ENCODE measurements around the gene GOLPH3. TPM values are rescaled to one million over a fixed set of nuclear protein-coding genes. Genes with fewer than 3 reads are reported as not detected.
A peak's percentile ranks its signal among the peaks of the same experiment; 100 is the strongest.

GOLPH3 gene
- total RNA-seq, 1 experiment from 2014 or later: 65.3 TPM

DNA sequence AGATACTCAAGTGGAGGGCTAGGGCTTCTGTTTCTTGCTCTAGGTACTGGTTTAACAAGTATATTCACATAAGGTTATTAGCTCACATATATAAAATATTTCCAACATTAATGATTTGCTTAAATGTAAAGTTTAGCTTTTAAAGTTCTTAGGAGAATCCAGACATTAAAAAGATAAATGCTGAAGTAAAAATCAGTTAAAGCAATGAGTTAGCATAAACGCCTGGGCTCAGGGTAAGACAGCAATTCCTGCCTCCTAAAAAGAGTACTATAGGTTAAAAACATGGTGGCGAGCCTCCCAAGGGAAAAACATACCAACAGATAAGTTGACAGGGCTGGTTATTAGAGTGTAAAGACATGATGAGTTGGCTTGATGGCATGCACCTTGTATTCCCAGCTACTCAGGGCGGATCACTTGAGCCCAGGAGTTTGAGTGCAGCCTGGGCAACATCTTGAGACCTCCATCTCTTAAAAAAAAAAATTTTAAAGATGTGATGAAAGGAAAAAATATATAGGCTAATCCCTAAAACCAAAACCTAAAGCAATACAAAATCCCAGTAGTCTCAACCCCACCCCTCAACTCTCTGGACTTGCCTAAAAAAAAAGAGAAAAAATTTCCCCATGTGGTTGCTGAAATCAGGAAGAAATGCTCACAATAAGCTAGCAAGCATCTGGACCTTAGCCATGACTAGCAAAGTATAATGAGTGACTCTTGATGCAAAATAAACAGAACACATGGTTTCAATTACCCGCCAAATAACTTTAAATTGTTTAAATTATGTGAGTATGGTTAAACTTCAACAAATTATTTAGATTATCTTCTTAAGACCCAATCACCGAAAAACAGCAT, 3.6 kb downstream of the GOLPH3 start:
- DNase-seq (ENCODE audit: low read depth): no peak

DNA sequence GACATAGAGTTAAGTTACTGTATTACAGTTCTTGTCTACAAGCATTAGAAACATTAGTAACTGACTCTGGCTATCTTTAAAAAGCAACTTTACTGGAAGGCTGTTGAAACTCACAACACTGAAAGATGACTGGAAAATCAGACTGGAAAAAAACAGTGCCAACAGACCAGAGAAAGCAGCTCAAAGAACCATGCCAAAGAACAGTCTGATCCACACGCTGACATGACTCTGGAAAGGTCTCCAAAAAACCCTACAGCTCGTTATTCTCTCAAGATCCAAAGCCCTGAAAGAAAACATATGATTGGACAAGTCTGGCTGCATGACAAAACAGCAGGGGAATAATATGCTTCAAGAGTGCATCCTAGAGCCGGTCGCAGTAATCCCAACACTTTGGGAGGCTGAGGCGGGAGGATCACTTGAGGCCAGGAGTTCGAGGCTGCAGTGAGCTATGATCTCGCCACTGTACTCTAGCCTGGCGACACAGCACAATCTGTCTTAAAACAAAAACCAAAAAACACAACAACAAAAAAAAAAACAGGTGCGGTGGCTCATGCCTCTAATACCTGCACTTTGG, 5.6 kb downstream of the GOLPH3 start:
- DNase-seq (ENCODE audit: low read depth): no peak

DNA sequence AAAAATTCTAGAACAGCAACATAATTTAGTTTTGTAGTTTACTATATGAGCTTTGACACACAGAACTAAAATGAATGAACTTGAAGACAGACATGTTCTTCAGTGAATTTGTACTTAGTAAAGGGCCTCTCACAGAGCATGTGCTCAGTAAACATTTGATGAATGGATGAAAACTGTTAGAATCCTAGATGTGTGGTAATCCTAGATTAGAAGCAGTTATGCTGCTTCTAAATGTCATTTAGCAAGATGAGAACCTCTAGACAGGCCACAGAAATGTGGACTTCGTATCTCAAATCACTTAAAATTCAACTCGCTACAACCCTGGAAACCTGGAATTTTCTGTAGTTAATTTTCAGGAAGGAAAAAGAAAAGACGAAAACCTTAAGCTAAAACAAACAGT, 8.5 kb downstream of the GOLPH3 start:
- DNase-seq (ENCODE audit: low read depth): no peak

DNA sequence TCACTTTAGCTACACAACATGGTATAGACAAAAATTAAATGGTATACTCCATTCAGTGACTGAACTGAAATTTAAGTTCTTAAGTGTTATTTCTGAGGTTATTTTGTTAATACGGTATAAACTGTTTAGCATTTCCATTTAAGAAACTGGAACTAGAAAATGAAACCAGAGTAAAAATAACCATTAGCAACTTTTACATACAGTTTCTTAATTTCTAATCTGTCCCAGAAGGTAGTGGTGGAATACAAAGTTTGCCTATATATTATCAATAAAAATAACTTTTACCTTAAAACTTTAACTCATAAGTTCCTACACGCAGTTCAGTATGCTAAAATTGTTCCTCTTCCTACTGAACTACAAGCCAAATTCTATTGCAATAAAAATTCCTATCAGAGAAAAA, 10.3 kb downstream of the GOLPH3 start:
- no peak for DNase-seq (ENCODE audit: low read depth)

- DNase-seq (ENCODE audit: low read depth): no peak
These were observed 11.1 kb downstream of the GOLPH3 start for GRCh38 chr5:32163053-32163452.

DNA sequence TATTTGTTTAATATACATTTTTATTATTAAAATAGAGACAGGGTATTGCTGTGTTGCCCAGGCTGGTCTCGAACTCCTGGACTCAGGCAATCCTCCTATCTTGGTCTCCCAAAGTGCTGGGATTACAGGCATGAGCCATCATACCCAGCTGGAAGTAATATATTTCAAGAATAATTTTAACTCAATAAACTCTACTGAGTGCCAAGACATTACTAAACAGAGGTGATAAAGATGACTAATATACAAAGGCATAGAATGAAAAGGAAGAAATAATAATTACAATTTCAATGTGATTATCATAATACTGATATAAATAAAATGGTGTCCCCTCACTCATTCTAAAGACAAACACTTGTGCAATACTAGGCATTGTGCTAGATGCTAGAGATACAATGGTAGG, 13.9 kb downstream of the GOLPH3 start:
- no peak for DNase-seq (ENCODE audit: low read depth)

DNA sequence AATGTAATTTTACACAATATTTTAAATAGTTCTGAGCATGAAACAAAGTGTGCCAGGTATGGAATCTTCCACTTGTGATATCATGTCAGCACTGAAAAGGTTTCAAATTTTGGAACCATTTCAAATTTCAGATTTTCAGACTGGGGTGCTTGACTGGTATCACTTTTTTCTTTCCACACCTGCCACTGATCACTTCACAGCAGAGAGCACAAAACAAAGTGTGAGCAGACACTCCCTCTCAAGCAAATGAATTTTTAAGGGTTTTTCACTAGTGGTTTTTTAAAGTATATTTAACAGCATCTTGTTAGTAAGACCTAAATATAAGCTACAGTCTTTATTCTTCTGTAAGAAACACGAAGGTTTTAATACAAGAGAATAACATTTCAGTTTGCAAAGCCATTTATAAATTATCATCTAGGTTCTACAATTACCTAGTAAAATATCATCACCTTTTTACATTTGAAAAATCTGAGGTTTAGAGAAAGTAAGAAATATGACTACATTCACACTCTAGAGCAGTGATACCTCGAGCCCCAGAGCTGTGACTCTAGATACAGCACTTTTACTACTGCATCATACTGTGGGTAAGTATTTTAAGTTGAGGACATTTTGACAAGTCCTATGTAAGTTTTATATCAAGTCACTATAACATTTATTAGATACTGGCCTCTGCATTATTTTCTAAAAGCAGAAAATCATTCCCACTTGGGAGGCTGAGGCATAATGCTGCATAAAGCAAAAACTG, 14.6 kb downstream of the GOLPH3 start:
- no peak for DNase-seq (ENCODE audit: low read depth)

GRCh38 chr5:32158679-32158975, 15.5 kb downstream of the GOLPH3 start:
- no peak for DNase-seq (ENCODE audit: low read depth)

- DNase-seq (ENCODE audit: low read depth): no peak
These were observed 17.0 kb downstream of the GOLPH3 start for GRCh38 chr5:32157078-32157477.

GRCh38 chr5:32156635-32157034, 17.5 kb downstream of the GOLPH3 start:
- no peak for DNase-seq (ENCODE audit: low read depth)

DNA sequence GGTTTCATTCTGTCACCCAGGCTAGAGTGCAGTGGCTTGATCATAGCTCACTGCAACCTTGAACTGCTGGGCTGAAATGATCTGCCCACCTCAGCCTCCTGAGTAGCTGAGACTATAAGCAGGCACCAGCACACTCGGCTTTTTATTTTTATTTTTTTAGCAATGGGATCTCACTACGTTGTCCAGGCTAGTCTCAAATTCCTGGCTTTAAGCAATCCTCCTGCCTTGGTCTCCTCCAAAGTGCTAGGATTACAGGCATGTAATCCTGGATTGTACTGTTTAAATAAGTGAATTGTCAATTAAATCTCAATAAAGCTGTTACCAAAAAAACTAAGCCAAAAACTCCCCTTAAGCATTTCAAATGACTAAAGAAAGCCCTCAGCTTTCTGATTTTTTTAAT, 18.9 kb downstream of the GOLPH3 start:
- no peak for DNase-seq (ENCODE audit: low read depth)

- DNase-seq (ENCODE audit: low read depth): no peak
These were observed 20.4 kb downstream of the GOLPH3 start for GRCh38 chr5:32153723-32154122.

DNA sequence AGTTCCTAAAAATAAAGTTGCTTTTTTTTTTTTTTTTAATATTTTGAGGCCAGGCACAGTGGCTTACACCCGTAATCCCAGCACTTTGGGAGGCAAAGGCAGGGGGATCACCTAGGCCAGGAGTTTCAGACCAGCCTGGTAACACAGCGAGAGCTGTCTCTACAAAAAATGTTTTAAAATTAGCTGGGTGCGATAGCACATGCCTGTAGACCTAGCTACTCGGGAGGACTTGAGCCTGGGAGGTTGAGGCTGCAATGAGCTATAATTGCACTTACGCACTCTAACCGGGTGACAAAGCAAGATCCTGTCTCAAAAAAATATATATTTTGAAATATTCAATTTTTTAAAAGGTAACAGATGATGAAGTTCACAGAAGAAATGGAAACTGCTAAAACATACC, 22.9 kb downstream of the GOLPH3 start:
- DNase-seq (ENCODE audit: low read depth): no peak

DNA sequence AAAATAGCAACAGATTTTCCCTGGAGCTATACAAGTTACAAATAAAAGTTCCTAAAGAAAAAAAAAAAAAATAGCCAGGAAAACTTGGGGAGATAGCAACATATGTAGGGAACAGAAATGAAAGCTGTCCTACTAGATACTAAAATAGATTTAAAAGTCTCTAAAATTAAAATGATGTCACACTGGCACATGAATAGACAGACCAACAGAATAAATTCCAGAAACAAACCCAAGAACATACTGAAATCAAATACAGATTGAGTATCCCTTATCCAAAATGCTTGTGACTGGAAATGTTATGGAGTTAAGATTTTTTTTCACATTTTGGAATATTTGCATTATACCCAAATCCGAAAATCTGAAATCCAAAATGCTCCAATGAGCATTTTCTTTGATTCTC, 23.8 kb downstream of the GOLPH3 start:
- DNase-seq (ENCODE audit: low read depth): no peak

DNA sequence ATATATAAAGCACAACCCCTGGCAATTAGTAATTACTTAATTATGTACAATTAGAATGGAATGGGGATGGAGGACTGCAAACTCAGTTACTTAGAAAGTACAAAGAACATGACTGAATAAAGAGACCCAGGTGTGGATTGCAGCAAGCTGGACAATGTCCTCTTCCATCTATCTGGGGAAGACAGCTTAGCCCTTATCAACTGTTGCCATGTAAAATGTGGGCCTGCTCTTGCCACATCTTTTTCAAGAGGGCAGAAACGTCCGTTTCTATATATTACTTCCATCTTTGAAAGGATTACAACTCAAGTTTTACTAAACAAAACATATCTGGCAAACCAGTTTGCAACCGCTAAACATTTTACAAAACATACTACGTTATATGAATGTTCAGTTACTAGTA, 26.2 kb downstream of the GOLPH3 start:
- no peak for DNase-seq (ENCODE audit: low read depth)

DNA sequence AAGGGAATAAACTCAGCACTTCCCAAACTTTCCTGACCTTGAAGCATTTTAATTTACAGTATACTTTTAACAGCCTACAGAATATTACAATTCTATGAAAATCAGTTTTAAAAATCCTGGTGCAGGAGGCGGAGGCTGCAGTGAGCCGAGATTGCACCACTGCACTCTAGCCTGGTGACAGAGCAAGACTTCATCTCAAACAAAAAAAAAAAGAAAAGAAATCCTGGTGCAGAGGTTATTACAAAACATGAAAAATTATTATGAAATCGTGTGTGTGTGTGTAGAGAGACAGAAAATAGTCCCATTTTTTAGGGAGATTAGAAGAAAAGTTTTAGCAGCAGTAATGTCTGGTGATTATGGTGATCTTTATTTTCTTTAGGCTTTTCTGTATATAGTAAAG, 26.9 kb downstream of the GOLPH3 start:
- no peak for DNase-seq (ENCODE audit: low read depth)

GRCh38 chr5:32145378-32145777, 28.7 kb downstream of the GOLPH3 start:
- DNase-seq (ENCODE audit: low read depth): no peak

DNA sequence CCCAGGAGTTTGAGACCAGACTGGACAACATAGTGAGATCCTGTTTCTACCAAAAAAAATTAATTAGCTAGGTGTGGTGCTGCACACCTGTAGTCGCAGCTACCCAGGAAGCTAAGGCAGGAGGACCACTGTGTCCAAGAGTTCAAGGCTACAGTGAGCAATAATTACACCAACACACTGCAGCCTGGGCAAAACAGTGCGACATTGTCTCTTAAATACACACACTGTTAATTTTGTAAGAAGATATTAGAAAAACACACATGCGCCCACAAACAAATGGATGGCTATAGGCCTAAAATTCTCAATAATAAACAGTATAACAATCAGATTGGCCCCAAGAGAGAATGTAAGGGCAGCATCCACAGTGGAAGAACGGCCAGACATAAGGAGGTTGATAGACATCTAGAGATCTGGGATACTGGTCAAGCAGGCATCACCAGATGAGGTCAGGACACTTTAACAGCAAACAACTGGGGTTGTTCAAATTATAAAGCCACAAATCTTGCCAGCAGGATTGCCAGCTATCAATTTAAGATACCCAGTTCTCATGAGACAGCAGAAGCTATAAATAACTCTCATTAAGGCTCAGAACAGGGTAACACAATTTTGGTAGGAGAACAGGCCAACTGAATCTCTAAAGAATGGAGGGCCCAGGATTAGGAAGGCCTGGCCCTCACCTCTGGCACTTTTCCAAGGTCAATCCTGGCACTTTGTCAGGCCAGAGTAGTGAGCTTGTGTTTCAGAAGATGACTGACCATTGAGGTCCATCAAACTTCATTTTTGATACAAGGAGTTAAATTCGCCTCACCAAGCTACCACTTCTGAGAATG, 29.5 kb downstream of the GOLPH3 start:
- peak; percentile 21 for DNase-seq (ENCODE audit: low read depth)

DNA sequence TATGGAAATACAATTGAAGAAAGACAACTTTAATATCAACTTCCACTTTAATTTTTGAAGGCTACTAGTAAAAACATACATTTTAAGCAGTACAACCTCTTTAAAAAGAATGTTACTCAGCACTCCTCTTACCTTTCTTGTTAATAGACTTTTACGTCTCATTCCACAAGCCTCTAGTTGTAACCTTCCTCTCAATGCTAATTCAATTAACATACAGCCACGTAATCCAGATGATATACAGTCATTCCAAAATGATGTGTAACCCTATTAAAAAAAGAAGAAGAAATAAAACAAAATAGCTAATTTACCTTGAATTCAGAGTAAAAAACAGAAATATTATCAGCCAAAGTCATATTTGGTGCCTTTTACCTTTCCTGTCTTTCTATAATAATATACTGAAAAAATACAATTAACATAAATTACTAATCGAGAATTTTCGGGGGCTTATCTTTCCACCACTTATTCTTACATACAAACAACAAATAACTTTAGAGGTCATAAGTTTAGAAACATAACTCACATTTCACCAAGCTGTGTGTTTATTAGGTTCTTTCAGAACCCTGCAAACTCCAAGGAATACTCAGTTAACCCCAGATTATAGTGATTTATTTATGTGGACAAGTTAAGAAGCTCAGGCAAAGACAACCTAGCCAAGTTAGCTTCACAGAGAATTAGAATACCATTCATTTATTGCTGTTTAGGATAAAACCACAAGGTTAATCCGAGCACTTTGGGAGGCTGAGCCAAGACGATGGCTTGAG, 30.3 kb downstream of the GOLPH3 start:
- DNase-seq (ENCODE audit: low read depth): no peak

DNA sequence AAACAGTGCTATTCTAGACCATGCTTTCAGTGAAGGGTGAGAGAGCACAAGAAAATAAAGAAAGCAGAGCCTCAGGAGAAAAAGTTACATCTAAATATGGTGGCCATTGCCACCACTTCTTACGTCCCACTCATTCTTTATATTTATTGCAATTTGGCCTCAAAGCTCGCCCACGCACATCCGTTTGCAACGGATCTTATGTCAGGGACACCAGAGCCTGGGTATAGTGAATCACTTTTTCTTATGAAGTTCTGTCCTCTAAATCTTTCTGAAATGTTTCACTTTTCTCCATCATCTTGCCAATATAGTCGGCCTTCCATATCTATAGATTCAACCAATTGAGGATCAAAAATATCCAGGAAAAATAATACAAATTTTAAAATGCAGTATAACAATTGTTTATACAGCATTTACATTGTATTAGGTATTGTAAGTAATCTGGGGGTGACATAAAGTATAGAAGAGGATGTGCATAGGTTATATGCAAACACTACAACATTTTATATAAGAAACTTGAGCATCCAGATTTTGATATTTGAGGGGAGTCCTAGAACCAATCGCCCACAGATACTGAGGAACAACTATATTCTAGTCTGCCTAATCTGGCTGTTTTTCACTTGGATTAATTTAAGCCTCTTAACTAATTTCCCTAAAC, 35.2 kb downstream of the GOLPH3 start:
- DNase-seq (ENCODE audit: low read depth): no peak

DNA sequence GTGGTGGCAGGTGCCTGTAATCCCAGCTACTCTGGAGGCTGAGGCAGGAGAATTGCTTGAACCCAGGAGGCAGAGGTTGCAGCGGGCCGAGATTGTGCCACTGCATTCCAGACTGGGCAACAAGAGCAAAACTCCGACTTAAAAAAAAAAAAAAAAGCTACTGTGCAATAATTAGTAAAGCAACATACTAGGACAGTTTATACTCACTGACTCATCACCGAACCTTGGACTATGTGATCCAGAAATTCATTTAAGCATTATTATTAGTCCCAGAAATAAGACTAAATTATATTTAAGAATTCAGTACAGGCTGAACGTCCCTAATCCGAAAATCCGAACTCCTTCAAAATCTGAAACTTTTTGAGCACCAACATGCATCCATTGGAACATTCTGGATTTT, 37.8 kb downstream of the GOLPH3 start:
- no peak for DNase-seq (ENCODE audit: low read depth)

Data from LHCN-M2 (cell line).